Muscle of arm (tissue), 12 donors: ENCODE results near the gene RPRD1A. TPM values are rescaled to one million over a fixed set of nuclear protein-coding genes. Genes with fewer than 3 reads are reported as not detected.
"Not testable (repeated sequence)": the region's sequence is repeated elsewhere in the genome, so short reads cannot be mapped to it uniquely, and the experiment has no call there.

Experiments
- DNase-seq: peaks from one replicate; pipeline ENCODE4 v3.0.0-alpha.2; 2013
- polyA plus RNA-seq, 12 donors: library from polyadenylated mRNA; unstranded; fragments of 120-200 nt; gene quantifications; one replicate each; pipeline ENCODE4 v1.2.1, GENCODE V29; 2013; ENCODE audit not compliant: insufficient read length in 12 of 12

RPRD1A gene
- polyA plus RNA-seq, 12 donors, result 38.9 to 52.8 (median 46.6) TPM; not detected in 1

DNA sequence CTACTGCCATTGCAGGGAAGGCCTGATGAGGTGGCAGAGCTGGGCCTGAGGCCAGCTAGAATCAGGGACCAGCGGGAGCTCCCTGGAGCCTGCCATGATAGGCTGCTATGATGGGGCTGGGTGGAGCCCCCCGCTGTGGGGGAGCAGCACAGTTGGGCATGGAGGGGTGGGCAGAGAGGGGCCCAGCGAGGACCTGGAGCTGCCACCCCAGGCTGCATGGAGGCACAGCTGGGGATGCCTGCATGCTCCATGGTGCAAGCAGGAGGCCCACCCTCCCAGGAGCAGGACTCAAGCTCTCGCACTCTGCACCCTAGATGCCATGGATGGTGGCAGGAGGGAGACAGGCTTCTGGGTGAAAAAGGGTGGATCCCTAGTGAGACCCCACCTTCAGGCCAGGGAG is 17.8 kb upstream of the RPRD1A start:
- no peak for DNase-seq

DNA sequence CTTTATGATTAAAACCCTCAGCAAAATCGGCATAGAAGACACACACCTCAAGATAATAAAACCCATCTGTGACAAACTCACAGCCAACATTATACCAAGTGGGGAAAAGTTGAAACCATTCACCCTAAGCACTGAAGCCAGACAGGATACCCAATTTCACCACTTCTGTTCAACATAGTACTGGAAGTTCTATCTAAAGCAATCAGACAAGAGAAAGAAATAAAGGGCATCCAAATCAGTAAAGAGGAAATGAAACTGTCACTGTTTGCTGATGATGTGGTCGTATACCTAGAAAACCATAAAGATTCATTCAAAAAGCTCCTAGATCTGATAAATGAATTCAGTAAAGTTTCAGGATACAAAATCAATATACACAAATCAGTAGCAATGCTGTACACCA is 16.4 kb upstream of the RPRD1A start:
- DNase-seq, result no peak

DNA sequence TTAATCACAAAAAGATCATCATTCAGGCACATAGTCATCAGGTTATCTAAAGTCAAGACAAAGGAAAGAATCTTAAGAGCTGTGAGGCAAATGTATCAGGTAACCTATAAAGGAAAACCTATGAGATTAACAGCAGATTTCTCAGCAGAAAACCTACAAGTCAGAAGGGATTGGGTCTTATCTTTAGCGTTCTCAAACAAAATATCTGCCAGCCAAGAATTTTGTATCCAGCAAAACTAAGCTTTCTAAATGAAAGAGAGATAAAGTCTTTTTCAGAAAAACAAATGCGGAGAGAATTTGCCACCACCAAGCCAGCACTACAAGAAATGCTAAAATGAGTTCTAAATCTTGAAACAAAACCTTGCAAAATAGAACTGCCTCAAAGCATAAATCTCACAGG is 13.8 kb upstream of the RPRD1A start:
- DNase-seq, result not testable (repeated sequence)

DNA sequence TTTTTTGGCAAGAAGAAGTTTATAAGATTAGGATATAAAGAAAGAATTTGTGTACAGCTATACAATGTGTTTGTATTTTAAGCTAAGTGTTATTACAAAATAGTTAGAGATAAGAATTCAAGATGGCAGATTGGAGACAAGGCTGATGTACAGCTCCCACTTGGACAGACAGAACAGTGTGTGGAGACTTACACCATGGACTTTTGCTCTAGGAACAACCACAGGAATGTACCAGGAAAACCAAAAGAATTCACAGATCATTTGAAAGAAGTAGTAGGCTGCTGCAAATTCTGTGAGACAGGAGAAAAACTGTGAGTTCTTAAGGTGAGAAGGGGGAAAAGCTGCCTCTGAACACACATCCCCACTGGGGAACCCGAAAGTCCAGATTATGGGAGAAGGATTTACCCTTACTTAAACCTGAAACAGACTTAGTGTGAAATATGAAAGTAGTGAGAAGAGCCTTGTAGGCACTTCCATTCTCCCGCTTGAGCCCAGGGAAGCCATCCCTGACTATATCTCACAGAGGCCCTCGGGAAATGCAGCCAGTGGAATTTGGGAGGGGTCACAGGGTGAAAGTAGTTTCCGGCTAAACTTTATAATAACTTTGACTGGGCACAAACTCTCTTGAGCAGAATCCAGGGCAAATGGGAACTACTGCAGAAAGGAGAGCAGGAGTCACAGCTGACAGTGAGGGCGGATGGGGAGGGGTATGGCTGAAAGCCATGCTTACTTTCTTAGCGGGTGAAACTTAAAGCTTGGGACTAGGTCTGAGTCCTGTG is 11.6 kb upstream of the RPRD1A start:
- DNase-seq, result no peak

DNA sequence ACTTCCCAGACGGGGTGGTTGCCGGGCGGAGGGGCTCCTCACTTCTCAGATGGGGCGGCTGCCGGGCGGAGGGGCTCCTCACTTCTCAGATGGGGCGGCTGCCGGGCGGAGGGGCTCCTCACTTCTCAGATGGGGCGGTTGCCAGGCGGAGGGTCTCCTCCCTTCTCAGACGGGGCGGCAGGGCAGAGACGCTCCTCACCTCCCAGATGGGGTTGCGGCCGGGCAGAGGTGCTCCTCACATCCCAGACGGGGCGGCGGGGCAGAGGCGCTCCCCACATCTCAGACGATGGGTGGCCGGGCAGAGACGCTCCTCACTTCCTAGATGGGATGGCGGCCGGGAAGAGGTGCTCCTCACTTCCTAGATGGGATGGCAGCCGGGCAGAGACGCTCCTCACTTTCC is 10.4 kb upstream of the RPRD1A start:
- DNase-seq, result not testable (repeated sequence)

DNA sequence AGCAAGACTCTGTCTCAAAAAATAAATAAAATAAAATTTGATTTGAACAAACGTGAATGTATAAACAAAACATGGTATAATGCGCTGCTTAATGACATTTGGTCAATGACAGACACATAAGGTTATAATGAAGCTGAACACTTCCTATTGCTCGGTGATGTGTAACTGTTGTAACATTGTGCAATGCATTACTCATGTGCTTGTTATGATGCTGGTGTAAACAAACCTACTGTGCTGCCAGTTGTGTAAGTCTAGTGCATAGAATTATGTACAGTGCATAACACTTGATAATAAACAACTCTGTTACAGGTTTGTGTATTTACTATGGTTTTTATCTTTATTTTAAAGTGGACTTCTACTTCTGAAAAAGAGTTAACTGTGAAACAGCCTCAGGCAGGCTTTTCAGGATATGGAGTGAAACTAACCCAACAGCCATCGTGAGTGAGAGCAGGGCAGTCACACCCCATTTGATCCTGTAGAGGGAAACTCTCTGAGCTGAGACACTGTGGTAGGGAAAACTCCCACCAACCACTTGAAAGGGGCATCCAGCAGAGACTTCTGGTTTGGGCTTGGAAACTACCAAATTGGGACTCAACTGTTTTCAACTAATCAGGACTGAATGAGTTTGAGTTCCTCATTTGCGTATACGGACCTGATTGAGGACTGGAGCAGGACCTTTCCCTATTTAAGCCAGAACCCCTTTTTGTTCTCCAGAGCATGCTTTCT is 8.7 kb upstream of the RPRD1A start:
- no peak for DNase-seq

DNA sequence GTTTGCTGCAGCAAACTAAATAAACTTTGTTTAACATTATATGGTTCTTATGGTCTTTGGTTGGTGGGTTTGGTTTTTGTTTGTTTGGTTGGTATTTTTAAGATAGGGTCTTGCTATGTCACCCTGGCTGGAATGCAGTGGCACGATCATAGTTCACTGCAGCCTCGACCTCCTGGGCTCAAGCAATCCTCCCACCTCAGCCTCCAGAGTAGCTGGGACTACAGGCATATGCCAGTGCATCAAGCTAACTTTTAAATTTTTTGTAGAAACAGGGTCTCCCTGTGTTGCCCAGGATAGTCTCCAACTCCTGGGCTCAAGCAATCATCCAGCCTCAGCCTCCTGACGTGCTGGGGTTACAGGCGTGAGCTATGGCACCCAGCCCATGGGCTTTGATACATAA is 7.1 kb upstream of the RPRD1A start:
- no peak for DNase-seq

DNA sequence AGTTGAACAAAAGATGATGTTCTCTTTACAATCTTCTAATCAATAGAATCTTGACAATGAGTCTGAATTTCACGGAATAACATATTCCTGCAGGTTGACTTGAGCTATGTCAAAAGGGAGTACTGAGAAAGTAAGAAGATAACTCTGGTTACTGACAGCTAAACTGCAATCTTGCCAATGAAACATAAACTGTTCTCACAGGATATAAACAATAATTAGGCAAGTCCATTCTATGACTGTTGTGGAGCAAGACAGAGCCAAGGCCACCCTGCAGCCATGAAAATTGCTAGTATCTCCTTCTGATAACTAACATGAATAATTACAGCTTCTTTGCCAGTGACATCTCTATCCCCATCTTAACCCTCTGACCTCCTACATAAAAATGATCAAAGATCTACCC is 6.3 kb upstream of the RPRD1A start:
- DNase-seq, result no peak

DNA sequence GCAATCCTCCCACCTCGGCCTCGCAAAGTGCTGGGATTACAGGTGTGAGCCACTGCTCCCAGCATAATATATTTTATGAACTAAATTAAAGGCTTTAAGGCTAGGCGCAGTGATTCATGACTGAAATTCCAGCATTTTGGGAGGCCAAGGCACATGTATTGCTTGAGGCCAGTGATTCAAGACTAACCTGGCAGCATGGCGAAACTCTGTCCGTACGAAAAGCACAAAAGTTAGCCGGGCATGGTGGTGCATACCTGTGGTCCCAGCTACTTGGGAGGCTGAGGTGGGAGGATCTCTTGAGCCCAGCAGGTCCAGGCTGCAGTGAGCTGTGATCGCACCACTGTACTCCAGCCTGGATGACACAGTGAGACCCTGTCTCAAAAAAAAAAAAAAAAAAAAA is 5.0 kb upstream of the RPRD1A start:
- not testable (repeated sequence) for DNase-seq

DNA sequence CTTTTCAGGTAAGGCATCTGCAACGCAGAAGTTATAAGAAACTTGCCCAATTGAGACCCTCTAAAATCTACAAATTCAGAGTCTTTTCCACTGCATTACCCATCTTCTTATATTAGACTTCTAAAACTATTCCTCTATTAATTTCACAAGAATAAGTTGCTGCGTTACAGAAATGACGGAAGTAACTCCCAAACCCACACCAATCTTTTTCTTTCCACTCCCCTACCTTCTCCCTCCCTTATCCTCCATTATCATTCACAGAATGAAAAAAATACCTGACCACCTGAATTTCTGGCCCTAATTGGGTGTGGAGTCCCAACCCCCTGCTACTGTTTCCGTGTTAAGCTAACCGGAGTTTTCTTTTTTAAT is 689 bp downstream of the RPRD1A start:
- peak; percentile 7 for DNase-seq

DNA sequence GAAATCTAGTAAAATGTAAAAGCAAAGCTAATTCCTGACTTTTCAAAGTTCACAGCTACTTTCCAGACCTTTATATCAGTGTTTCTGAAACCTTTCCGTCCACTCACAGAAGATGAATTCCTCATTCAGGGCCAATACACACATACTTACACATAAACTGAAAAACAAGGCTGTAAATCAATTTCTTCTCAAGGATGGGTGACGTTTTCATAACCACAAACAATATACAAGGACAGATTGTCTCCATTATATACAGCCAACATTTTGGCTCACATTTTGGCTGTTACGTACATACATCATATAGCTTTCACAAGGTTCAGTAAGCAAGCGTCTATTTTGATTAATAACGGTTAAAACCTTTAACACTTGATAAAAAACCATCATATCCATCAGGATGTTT is 1.4 kb downstream of the RPRD1A start:
- no peak for DNase-seq

DNA sequence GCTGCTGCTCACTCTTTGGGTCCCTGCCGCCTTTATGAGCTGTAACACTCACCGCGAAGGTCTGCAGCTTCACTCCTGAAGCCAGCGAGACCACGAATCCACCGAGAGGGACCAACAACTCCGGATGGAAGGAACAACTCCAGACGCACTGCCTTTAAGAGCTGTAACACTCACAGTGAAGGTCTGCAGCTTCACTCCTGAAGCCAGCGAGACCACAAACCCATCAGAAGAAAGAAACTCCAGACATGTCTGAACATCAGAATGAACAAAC is 2.6 kb downstream of the RPRD1A start:
- not testable (repeated sequence) for DNase-seq

DNA sequence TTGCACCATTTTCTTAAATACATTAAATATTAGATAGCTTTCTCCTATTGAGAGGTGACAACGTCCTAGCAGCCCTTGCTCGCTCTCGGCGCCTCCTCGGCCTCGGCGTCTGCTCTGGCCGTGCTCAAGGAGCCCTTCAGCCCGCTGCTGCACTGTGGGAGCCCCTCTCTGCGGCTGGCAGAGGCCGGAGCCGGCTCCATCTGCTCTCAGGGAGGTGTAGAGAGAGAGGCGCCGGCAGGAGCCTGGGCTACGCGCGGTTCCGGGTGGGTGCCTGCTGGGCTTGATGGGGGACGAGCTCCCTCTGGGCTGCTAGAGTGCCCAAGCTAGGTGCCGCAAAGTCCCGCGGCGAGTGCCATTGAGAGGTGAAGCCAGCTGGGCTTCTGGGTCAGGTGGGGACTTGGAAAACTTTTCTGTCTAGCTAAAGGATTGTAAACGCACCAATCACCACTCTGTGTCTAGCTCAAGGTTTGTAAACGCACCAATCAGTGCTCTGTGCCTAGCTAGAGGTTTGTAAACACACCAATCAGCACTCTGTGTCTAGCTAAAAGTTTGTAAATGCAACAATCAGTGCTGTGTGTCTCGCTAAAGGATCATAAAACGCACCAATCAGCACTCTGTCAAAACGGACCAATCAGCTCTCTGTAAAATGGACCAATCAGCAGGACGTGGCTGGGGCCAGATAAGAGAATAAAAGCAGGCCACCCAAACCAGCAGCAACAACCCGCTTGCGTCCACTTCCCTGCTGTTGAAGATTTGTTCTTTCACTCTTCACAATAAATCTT is 3.1 kb downstream of the RPRD1A start:
- DNase-seq, result no peak

DNA sequence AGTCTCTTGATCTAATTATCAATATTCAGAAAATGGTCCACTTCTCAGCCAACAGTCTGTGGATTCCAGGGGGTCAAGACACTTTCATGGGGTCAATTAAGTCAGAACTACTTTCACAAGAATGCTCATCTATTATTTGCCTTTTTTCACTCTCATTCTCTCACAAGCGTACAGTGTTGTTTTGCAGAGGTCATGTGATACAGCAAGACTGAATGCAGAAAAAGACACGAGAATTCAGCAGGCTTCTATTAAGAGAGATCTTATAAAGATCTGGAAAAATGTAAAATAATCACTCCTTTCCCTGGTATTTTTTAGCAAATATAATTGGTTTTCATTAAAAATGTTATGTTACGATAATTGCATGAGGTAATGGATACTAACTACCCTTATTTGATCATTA is 8.7 kb downstream of the RPRD1A start:
- DNase-seq, result no peak

DNA sequence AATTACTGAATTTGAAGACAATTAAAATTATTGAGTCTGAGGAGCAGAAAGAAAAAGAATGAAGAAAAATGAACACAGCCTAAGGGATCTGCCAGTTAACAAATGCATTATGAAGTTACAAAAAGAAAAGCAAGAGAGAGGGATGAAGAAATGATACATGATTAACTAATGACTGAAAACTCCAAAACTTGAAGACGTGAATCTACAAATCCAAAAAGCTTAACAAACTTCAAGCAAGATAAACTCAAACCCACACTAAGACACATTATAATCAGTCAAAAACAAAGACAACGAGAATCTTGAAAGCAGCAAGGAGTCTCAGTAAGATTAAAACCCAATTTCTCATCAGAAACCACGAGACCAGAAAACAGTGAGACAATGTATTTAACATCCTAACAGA is 15.6 kb downstream of the RPRD1A start:
- DNase-seq, result no peak

DNA sequence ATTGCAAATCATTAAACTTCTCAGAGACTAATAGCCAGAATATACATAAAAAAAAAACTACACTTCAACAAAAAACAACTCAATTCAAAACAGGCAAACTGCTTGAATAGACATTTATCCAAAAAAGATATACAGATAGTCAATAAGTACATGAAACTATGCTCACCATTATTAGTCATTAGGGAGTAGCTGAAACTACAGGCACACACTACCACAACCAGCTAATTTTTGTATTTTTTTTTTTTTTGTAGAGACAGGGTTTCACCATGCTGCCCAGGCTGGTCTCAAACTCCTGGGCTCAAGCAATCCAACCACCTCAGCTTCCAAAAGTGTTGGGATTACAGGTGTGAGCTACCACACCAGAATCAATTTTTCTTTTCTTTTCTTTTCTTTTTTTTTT is 16.9 kb downstream of the RPRD1A start:
- DNase-seq, result no peak

DNA sequence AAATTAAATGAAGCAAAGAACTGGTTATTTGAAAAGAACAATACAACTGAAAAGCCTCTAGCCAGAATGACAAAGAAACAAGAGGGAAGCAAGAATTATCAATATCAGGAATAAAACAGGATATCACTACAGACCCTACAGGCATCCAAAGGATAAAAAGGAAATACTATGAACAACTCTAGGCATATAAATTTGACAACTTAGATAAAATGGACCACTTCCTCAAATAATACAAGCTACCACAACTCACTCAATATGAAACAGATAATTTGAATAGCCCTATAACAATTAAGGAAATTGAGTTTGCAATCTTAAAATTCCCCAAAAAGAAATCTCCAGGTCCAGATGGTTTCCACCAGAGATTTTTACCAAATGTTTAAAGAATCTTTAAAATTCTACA is 19.8 kb downstream of the RPRD1A start:
- DNase-seq, result no peak

DNA sequence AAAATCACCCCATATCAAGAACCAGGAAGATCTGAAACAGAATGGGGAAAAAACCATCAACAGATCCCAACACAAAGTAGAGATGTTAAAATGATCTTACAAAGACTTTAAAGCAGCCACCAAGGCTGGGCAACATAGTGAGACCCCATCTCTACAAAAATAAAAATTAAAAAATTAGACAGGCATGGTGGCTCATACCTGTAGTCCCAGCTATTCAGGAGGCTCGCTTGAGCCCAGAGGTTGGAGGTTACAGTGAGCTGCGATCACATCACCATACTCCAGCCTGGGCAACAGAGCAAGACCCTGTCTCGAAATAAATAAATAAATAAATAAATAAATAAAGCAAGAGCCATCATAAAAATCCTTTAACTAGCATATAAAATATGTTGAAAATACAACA is 20.5 kb downstream of the RPRD1A start:
- DNase-seq, result no peak

DNA sequence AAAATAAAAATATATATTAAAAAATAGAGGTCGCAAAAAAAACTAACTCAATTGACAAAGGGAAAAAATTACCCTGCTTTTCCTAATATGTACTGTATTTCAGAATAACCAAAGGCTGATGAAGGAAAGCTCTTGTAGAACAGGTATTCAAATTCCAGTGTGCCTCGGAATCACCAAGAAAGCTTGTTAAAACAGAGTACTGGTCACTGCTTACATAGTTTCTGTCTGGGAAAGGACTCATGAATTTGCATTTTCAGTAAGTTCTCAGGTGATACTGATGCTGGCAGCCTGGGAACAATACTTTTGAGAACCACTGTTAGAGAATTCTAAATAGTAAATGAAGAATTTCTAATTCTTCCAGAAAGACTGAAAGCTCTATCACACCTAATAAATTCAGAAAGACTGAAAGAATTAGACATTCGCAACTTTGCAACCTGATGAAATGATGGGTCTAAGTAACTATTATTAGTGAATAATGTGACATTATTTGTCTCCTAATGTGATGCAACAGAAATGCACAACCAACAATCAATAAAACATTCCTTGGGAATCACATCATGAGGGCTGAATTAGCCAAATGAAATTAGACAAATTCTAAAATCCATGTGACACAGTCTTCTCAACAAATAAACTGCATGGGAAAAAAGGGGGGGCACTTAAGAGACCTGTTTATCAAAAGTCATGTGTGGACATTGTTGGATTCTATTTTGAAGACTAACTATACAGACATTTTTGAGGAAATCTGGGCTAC is 21.9 kb downstream of the RPRD1A start:
- no peak for DNase-seq

DNA sequence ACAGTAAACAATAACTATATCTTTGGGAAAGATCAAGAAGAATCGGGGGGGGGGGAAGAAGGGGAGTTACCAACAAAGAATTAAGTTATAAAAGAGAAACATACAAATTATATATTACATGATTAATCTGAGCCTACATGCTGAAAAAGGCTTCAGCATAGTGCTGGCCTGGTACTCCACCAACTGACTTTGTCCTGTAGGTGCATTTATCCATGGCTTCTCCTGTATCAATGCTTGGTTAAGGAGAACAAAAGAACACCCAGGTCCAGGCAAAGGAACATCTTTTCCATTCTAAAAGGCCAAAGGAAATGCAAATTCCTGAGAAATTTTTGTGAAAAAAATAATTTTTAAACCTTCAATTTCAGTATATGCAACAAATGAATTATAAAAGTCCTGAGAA is 24.2 kb downstream of the RPRD1A start:
- no peak for DNase-seq

DNA sequence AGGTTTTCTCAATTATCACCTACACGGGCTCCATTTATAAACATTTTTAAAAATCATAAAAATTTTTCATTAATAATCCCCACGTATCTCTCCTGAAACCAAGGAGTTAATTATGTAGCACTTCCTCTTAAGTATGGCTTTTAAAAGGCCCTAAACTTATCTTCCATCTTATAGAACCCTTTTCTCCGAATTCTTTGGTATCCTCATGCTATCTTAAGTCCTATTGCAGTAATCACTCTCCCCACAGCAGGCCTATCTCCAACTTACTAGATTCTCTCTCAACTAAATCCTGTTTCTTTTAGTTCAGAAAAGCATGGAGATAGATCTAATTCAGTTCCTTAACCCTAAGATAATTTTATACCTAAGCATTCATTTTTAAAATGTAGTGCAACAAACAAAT is 26.2 kb downstream of the RPRD1A start:
- DNase-seq, result no peak

DNA sequence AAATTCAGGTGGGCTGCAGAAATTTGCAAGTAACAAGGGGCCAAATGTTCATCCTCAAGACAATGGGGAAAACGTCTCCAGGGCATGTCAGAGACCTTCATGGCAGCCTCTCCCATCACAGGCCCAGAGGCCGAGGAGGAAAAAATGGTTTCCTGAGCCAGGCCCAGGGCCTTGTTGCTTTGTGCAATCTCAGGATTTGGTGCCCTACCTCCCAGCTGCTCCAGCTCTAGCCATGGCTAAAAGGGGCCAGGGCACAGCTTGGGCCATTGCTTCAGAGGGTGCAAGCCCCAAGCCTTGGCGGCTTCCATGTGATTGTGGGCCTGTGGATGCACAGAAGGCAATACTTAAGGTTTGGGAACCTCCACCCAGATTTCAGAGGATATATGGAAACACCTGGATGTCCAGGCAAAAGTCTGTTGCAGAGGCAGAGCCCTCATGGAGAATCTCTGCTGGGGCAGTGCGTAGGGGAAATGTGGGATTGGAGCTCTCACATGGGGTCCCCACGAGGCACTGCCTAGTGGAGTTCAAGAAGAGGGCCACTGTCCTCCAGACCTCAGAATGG is 29.2 kb downstream of the RPRD1A start:
- DNase-seq, result no peak
